HG03342 (cell line): ENCODE measurements around the gene PKP3.
"Not testable (repeated sequence)": the region's sequence is repeated elsewhere in the genome, so short reads cannot be mapped to it uniquely, and the experiment has no call there.

Experiments
- ATAC-seq: cut with Tn5 transposase; IDR thresholded peaks from one replicate; pipeline ENCODE4 v1.9.1; 2021; ENCODE audit warnings: mild to moderate bottlenecking, moderate library complexity; ENCODE audit not compliant: unreplicated experiment

Gene PKP3

DNA sequence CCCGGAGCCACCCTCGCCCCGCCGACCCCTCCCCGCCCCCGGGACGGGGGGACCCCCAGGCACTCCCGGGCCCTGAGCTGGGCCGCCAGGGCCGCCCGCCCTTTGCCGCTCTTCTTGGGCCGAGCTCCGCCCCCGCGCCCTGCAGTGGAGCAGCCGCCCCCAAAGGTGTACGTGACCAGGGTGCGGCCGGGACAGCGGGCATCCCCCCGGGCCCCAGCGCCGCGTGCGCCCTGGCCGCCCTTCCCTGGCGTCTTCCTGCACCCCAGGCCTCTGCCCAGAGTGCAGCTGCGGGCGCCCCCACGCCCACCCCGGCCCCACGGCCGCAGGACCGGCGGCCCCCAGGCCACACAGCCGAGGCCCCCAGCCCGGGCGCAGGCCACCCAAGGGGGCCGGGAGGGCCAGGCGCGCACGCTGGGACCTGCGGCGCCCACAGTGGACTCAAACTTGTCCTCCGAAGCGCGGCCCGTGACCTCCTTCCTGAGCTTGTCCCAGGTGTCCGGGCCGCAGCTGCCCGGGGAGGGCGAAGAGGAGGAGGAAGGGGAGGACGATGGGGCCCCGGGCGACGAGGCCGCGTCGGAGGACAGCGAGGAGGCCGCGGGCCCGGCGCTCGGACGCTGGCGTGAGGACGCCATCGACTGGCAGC, 17.4 kb upstream of the PKP3 start:
- ATAC-seq = no peak

DNA sequence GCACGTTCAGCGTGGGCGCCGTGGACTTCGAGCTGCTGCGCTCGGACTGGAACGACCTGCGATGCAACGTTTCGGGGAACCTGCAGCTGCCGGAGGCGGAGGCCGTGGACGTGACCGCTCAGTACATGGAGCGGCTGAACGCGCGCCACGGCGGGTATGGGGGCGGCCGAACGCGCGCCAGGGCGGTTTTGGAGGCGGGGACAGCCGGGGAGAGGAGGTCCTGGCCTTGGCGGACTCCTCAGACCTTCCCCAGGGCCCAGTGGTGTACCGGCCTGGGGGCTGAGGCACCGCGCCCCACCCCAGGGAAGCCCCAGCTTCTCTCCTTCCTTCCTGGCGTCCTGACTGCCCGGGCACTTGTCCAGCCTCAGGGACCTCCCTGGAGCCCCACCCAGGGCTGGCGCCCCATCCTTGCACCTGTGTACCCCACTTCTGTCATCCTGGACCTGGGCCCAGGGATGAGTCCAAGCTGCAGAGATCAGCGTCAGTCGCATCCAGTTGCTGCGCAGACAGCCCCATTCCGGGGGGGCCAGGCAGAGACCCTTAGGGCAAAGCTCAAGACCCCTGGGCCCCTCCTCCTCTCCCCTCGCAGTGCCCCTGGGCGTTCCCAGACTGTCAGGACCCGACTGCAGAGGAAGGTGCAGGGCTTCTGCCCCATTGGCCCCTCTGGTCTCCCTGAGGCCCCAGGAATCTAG, 16.7 kb upstream of the PKP3 start:
- no peak for ATAC-seq

DNA sequence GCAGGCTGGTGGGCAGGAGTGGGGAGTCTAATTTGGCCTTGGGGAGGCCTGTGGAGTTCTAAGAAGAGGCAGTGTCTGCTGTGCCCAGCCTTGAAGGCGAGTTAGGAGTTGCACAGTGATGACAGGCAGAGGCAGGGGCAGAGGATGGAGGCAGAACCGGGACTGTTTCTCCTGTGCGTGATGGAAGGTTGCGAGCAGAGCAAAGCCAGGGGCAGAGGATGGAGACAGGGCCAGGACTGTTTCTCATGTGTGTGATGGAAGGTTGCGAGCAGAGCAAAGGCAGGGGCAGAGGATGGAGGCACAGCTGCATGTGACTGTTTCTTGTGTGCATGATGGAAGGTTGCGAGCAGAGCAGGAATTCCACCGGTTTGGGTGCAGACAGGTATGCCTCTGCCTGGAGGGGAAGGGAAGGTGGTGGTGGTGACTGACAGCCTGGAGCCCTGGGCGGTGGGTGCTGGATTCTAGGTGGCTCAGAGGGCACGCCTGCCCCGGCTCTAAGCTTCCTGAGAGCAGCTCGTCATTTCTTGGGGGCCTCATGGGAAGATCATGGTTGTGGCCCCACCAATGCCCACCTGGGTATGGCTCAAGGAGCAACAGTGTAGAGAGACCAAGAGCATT, 16.0 kb upstream of the PKP3 start:
- ATAC-seq = no peak

DNA sequence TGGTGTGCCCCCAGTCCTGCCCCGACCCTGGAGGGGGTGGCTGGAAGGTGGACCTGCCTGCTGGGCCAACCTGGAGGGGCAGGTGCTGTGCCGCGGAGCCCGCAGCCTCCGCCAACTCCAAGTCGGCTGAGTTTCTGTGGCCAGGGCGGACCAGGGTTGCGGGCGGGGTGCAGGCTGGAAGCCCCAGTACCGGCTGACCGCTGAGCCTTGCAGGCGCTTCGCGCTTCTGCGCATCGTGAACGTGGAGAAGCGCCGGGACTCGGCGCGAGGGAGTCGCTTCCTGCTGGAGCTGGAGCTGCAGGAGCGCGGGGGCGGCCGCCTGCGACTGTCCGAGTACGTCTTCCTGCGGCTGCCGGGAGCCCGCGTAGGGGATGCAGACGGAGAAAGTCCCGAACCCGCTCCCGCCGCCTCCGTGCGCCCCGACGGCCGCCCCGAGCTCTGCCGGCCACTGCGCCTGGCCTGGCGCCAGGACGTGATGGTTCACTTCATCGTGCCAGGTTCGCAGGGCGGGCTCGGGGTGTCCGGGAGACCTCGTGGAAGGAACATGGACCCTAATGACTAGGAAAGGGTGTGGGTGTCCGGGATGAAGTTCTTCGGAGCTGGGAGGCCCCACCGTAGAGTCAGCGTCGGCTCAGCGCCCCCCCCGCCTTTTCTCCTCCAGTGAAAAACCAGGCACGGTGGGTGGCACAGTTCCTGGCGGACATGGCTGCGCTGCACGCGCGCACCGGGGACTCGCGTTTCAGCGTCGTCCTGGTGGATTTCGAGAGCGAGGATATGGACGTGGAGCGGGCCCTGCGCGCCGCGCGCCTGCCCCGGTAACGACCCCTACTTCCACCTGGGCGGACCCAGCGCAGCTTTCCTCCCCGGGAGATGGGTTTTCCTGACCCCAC, 14.6 kb upstream of the PKP3 start:
- ATAC-seq = no peak

DNA sequence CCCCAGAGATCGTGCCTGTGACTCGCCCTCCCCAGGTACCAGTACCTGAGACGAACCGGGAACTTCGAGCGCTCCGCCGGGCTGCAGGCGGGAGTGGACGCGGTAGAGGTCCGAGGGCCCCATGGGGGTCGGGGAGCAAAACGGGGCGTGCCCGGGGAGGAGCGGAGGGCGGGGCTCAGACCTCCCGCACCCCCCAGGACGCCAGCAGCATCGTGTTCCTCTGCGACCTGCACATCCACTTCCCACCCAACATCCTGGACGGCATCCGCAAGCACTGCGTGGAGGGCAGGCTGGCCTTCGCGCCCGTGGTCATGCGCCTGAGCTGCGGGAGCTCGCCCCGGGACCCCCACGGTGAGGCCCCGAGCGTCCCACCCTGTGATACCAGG, 13.9 kb upstream of the PKP3 start:
- no peak for ATAC-seq

DNA sequence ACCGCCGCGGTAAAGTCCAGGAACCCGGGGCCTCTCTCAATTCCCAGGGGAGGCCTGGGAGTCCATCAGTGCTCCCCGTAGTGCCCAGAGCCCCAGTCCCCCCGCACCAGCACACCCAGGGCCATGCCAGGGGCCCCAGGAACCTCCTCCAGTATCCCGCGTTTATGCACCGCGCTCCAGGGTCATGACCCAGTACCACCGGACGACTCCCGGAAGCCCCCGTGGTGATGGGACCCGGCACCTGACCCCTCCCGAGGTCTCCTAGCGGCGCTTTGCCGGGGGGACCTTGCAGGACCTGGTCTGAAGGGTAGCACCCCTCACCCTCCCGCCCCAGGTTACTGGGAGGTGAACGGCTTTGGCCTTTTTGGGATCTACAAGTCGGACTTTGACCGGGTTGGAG, 13.5 kb upstream of the PKP3 start:
- ATAC-seq = no peak

DNA sequence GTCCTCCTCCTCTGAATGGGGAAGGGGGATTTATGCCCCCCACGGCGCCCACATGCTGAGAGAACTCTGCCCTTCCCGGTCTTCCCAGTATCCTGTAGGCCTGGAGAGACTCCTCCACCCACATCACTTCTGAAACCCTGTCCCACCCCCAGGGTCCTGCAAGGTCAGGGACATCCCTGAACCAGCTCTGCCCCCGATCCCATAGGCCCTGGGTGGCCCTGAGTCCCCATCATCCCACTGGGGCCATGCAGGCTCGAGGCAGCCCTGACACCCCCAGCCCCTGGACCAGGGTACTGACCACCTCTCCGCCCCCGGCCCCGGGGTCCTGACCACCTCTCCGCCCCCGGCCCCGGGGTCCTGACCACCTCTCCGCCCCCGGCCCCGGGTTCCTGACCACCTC, 13.0 kb upstream of the PKP3 start:
- no peak for ATAC-seq

DNA sequence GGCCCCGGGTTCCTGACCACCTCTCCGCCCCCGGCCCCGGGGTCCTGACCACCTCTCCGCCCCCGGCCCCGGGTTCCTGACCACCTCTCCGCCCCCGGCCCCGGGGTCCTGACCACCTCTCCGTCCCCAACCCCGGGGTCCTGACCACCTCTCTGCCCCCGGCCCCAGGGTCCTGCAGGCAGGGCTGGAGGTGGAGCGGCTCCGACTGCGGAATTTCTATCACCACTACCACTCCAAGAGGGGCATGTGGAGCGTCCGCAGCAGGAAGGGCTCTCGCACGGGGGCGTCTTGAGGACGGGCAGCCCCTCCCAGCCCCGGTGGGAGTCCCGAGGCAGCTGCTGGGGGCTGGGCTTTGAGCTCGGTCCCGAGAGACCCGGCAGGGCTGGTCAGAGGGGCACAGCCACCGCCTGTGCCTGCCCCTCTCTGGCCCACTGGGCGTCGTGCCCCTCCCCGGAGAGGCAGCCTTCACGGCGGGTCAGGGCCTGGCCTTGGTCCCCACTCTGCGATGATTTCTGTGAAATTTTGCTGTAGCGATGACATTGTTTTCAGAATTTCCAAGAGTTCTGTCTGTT, 12.4 kb upstream of the PKP3 start:
- no peak for ATAC-seq

DNA sequence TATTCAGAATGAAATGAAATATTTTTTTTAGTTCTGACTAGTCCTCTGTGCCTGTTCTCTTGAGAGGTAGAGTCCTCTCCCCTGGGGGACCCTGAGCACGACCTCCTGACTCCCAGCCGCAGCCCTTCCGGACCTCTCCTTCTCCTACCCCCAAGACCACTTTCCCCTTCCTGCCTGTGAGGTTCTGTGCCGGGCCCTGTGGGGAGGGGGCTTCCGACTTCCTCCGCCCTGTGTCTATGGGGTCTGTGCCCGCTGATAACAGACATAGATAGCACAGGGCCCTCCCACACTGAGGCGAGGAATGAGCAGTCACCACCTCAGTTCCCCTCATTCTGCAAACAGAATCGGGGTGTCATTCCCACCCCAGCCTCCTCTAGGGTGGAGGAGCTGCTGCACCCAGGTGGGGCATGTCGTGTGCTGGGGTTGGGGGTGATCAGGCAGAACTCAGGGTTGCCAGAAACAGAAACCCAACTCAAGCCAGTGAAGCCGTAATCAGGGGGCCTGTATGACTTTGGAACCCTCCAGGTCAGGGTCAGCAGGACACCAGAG, 11.9 kb upstream of the PKP3 start:
- no peak for ATAC-seq

DNA sequence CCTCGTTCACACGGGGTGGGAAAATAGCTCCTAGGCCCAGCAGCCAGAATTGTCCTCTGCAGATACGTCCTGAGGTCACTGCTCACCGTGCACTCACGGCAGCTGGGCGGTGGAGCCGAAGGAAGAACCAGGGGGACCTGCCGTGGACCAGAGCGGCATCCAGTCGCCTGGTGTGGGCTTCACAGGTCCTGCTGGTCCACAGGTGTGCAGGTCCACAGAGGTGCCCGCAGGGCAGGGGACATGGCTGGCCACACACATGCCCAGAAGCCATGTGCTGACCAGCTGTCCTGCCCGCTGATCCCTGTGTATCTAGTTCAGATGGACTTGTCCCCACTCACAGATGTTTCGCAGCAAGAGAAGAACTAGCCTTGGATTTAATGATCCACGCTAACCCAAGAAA, 10.6 kb upstream of the PKP3 start:
- no peak for ATAC-seq

DNA sequence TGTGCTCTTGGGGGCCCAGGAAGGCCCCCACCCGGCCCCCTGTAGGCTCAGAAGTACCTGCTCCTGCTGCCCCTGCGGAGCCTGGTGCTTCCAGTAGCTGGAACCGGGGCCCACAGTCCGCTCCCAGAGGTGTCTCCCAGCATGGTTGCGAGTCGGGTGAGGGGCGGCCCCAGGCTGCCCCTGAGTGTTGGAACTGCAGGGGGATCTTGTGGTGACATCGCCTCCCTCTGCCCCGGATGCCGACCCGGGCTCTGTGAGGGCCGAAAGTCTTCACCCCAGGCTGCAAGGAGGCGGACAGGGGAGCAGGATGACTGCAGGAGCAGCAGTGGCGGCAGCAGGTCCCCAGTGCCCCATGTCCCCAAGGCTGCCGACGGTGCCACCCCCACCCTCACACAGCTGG, 9.5 kb upstream of the PKP3 start:
- ATAC-seq = no peak

DNA sequence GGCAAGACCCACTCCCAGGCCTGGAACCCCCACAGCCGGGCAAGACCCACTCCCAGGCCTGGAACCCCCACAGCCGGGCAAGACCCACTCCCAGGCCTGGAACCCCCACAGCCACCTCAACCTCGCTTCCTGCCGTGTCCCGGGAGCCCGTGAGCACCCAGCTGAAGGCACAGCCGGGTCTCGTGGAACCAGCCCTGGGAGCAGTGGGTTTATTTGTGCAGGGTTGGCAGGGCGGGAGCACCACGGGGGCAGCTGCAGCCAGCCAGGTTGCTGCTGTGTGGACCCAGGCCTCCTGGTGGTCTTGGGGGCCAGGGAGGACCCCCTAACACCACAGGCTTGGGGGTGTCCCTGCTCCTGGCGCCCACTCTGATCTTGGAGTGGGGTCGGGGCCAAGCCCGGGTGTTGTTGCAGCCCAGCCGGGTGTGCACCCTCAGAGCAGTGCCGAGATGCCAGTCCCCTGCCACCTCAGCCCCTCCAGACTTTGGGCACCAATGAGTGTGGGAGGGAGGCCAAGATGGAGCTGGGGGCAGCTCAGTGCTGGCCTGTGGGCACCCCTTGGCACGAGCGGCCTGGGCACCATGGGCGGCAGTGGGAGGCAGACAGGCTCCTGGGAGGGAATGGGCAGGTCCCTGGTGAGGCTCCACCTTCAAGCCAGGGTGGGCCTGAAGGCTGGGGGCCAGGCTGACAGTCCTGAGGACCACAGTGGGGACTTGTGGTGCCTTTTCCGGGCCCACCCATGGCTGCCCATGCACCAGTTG, 8.2 kb upstream of the PKP3 start:
- ATAC-seq = no peak

DNA sequence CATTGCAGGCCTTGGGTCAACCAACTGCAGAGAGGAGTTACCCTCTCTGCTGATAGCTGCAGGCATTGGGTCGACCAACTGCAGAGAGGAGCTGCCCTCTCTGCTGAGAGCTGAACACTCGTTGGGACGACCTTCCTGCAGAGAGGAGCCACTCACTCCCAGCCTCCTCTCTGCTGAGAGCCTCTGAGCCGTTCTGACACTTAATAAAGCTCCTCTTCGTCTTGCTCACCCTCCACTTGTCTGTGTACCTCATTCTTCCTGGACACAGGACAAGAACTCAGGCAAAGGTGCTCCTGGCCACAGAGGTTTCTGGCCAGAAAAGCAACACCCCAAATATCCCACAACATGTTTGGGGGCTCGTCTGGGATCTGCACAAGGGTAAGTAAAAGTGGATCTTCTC, 7.5 kb upstream of the PKP3 start:
- ATAC-seq = no peak

DNA sequence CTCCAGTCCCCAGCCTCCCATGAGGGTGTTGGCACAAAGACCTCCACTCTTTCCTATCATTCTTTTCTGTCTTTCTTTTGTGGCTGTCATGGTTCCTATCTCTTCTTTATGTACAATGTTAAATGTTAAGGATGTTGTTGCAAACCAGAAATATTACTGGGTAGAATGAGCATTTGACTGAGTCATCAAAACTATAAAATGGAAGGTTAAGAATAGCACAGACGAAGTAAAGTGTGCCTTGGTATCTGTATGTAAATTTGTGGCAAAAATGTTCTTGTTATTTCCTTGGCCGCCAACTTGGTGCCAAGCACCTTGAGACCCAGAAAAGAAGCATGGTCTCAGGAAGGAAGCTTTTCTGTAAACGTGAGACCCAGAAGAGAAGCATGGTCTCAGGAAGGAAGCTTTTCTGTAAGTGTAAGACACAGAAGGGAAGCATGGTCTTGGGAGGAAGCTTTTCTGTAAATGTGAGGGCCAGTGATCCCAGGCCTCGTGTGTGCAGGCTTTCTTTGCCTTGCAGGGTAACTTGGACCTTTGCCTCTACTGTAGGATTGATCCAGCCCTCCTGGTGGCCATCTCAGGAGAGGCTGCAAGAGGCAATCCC, 6.7 kb upstream of the PKP3 start:
- ATAC-seq = no peak

DNA sequence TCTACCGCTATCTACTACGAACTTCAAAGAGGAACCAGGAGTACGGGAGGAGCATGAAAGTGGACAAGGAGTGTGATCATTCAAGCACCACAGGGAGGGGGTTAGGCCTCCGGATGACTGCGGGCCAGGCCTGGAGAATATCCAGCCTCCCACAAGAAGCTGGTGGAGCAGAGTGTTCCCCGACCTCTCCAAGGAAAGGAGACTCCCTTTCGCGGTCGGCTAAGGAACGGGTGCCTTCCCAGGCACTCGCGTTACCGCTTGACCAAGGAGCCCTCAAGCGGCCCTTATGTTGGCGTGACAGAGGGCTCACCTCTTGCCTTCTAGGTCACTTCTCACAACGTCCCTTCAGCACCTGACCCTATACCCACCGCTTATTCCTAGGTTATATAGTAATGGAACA, 4.6 kb upstream of the PKP3 start:
- ATAC-seq = not testable (repeated sequence)

DNA sequence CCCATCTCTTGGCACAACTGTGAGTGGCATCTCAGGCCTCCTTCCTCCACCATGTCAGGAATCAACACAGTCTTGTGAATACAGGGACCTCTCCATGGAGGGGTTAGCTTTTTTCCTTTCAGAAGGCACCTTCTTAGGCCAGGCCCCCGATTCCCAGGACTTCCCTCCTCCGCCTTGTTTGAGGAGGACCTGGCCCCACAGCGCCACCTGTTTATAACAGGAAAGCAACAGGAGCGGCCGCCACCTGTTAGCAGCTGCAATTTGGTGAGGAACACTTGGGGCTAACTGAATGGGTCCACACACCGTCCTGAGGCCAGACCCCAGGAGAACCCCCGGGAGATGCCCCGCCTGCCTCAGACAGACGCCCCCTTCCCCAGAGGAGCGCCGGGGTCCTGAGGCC, 3.8 kb upstream of the PKP3 start:
- ATAC-seq = no peak

DNA sequence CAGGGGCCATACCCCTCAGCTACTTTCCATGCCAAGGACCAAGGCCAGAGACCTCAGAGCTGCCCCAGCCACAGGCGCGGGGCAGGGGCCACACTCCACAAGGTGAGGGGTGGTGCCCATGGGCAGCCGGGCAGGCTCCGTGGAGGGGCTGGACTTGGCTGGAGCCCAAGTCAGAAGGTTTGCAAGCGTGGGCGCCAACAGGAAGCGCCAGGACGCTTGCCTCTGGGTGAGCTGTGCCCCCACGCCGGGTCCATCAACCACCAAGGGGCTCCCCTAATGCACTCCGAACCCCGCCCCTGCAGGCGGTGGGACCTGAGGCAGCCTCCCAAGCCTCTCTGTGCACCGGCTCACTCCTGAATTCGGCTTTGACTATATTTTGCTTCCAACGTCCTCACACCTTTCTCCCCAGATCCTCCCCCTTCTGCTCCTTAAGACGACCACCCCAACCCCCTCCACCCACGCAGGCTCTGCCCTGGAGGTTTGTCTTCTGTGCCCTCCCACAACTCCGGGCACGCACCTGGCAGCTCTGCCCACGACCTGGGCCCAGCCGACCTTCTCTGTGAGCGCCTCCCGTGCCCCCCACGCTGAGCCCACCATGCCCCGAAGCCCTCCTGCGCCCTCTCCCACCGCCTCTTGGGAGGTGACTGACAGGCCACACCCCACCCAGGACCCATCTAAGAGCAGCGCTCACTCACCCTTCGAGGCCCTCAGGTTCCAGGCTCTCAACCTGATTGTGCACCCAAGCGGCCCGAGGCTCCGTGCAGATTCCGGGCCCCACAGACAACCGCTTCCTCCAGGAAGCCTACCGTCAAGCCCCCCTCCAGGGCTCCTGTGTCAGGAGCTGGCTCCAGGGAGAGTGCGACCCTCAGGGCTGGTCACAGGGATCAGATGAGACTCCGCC, 2.6 kb upstream of the PKP3 start:
- no peak for ATAC-seq

DNA sequence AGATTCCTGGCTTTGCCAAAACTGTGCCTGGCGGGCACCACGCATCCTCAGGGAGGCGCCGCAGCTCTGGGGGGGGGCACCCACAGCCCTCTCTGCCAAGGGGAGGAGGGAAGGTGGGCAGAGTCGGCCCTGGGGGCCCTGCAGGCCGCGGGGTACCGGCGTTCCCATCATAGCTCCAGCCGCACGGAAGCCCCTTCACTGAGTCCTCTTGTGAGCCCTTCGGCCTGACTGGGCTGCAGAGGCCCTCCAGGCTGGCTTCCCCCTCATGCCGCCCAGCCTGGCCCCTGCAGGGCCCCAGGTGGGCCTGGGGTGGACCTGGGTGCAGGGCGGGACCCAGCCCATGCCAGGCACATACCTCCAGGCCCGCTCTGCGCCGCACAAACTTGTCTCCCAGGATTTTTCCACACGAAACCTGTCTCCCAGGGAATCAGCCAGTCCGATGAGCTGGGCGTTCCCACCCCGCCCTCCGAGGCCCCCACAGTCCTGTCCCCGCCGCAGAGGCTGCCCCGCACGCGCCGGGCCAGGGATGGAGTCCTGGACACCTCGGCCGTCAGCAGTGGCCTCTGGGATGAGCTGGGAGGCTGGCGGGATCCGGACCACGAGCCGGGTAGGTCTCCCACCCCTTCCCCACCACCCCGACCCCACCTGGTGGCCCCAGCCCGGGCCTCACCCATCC, 1.8 kb upstream of the PKP3 start:
- ATAC-seq = no peak
